ENCODE data around the gene RIMKLB. TPM values are rescaled to one million over a fixed set of nuclear protein-coding genes. Genes with fewer than 3 reads are reported as not detected.

Gene RIMKLB
- polyA plus RNA-seq, 3 donors, result 1.0 to 6.6 (median 1.2) TPM

DNA sequence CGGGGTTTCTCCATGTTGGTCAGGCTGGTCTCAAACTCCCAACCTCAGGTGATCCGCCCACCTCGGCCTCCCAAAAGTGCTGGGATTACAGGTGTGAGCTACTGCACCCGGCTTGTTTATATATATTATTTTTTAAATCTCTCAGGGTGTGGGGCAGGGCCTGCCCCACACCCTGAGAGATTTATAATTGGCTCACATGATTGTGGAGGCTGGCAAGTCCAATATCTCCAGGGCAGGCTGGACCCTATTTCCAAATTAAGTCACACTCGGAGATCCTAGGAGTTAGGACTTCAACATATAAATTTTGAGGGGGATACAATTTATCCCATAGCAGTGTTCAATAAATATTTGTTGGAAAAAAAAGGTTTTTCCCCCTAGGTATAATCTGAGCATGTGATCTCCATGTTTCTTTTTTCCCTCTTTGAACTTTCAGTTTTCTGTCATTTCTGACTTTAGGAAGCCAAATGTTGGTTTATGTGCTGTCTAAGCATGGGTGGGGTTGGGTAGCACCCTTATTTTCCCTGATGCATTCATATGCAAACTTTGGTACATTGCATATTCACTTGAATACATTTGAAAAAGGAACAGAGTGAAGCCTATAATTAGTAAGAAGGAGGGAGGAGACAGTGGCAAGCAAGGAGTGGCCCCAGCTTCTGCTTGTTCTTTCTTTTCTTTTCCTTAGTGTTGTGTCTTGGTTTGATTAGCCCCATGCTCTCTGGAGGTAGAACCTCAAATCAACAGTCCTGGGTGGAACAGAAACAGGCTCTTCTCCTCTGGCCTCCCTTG lies 116.0 kb downstream of the RIMKLB start:
- DNase-seq, result no peak
- Mint-ChIP-seq H3K27ac (no peak overlapping the region), H3K4me1 (peaks cover 16% of the 10 kb centered on the region), H3K9me3 (no peaks in the 10 kb centered on the region), H3K36me3 (no peaks in the 10 kb centered on the region), H3K27me3 (ENCODE audit: low read depth in 3 of 3) (peaks cover 0 to 5% (median 0%) of the 10 kb centered on the region in 3 donors), H3K4me3 (no peak overlapping the region)
- no peak overlapping the region for H3K9ac ChIP-seq (ENCODE audit: insufficient read depth, low read length, poor library complexity, severe bottlenecking)
- H4K20me1 ChIP-seq (ENCODE audit: insufficient read depth, low read length), result no peaks in the 10 kb centered on the region
- no peaks in the 10 kb centered on the region for H3K9me3 ChIP-seq (replicated peaks in 1 of 2; ENCODE audit: control insufficient read depth in 1 of 2, insufficient read depth in 1 of 2, low read length in 2 of 2)
- no peak overlapping the region for H3K4me2 ChIP-seq (replicated peaks; ENCODE audit: extremely low read depth, low read length, poor library complexity, severe bottlenecking)
- no peaks in the 10 kb centered on the region for H3K27me3 ChIP-seq (ENCODE audit: control insufficient read depth in 2 of 2, insufficient read depth in 2 of 2, low read length in 2 of 2)
- no peaks in the 10 kb centered on the region for H3K79me2 ChIP-seq (ENCODE audit: insufficient read depth, low read length)
- no peaks in the 10 kb centered on the region for H3K36me3 ChIP-seq (replicated peaks in 1 of 2; ENCODE audit: control insufficient read depth in 1 of 2, insufficient read depth in 2 of 2, low read length in 2 of 2)
- peaks cover 11 to 13% of the 10 kb centered on the region in 2 donors for H3K4me1 ChIP-seq (ENCODE audit: control insufficient read depth in 1 of 2, insufficient read depth in 2 of 2, low read length in 2 of 2)
- peak overlapping the region; percentile 48 for H2AFZ ChIP-seq (ENCODE audit: insufficient read depth, low read depth, low read length, poor library complexity, severe bottlenecking)
- WGBS (ENCODE audit: insufficient coverage), result no CpG with 5 or more reads among the region's 5 CpGs
- TF ChIP-seq, protein P1, sequence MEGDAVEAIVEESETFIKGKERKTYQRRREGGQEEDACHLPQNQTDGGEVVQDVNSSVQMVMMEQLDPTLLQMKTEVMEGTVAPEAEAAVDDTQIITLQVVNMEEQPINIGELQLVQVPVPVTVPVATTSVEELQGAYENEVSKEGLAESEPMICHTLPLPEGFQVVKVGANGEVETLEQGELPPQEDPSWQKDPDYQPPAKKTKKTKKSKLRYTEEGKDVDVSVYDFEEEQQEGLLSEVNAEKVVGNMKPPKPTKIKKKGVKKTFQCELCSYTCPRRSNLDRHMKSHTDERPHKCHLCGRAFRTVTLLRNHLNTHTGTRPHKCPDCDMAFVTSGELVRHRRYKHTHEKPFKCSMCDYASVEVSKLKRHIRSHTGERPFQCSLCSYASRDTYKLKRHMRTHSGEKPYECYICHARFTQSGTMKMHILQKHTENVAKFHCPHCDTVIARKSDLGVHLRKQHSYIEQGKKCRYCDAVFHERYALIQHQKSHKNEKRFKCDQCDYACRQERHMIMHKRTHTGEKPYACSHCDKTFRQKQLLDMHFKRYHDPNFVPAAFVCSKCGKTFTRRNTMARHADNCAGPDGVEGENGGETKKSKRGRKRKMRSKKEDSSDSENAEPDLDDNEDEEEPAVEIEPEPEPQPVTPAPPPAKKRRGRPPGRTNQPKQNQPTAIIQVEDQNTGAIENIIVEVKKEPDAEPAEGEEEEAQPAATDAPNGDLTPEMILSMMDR (IDR thresholded peaks at IDR 0.05), result no peak
- intact Hi-C loops (cut with micrococcal nuclease), result no loop called here
- no peak overlapping the region for H3K4me3 ChIP-seq (replicated peaks in 1 of 3; ENCODE audit: low read depth in 2 of 3, low read length in 3 of 3)
- H3K27ac ChIP-seq (ENCODE audit: low read depth in 1 of 2, low read length in 2 of 2), result no peak overlapping the region

DNA sequence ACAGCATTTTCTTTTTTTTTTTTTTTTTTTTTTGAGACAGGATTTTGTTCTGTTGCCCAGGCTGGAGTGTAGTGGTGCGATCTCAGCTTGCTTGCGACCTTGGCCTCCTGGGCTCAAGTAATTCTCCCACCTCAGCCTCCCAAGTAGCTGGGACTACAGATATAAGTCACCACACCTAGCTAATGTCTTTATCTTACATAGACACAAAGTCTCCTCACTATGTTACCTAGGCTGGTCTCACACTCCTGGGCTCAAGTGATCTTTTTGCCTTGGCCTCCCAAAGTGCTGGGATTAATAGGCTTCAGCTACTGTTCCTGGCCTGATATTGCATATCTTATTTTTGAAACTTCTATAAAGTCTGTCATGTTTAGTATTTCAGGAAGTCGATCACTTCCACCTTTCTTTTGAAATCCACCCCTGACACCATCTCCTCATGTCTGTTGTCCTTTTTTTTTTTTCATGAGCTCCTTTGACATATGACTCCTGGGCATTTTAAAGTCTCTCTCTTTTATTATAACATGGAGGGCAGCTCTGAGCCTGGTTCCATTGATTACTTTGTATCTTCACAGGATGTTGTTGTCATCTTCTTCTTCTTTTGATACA lies 118.8 kb downstream of the RIMKLB start:
- H3K9me3 Mint-ChIP-seq, result peaks cover 0 to 3% (median 0%) of the 10 kb centered on the region in 7 donors
- peaks cover 11 to 17% of the 10 kb centered on the region in 2 donors for H3K4me1 ChIP-seq (ENCODE audit: control insufficient read depth in 1 of 2, insufficient read depth in 2 of 2, low read length in 2 of 2)
- H3K36me3 Mint-ChIP-seq, result no peaks in the 10 kb centered on the region
- H3K36me3 ChIP-seq (replicated peaks in 1 of 2; ENCODE audit: control insufficient read depth in 1 of 2, insufficient read depth in 2 of 2, low read length in 2 of 2), result no peaks in the 10 kb centered on the region
- H3K4me1 Mint-ChIP-seq, result peaks cover 29% of the 10 kb centered on the region
- H3K4me3 Mint-ChIP-seq, result peak overlapping the region in 1 of 2 donors; percentile 3
- intact Hi-C loops (cut with micrococcal nuclease), result no loop called here
- no peaks in the 10 kb centered on the region for H4K20me1 ChIP-seq (ENCODE audit: insufficient read depth, low read length)
- no peak overlapping the region for H2AFZ ChIP-seq (ENCODE audit: insufficient read depth, low read depth, low read length, poor library complexity, severe bottlenecking)
- peak in 2 of 3 donors; percentile 2 to 13 for DNase-seq
- TF ChIP-seq, protein P1 (IDR thresholded peaks at IDR 0.05), result no peak
- H3K9ac ChIP-seq (ENCODE audit: insufficient read depth, low read length, poor library complexity, severe bottlenecking), result no peak overlapping the region
- no peak overlapping the region for H3K4me2 ChIP-seq (replicated peaks; ENCODE audit: extremely low read depth, low read length, poor library complexity, severe bottlenecking)
- H3K27ac Mint-ChIP-seq, result no peak overlapping the region
- peaks cover 0 to 5% (median 0%) of the 10 kb centered on the region in 3 donors for H3K27me3 Mint-ChIP-seq (ENCODE audit: low read depth in 3 of 3)
- no CpG with 5 or more reads among the region's 3 CpGs for WGBS (ENCODE audit: insufficient coverage)
- no peaks in the 10 kb centered on the region for H3K79me2 ChIP-seq (ENCODE audit: insufficient read depth, low read length)
- no peak overlapping the region for H3K4me3 ChIP-seq (replicated peaks in 1 of 3; ENCODE audit: low read depth in 2 of 3, low read length in 3 of 3)
- H3K9me3 ChIP-seq (replicated peaks in 1 of 2; ENCODE audit: control insufficient read depth in 1 of 2, insufficient read depth in 1 of 2, low read length in 2 of 2), result no peaks in the 10 kb centered on the region
- H3K27ac ChIP-seq (ENCODE audit: low read depth in 1 of 2, low read length in 2 of 2), result no peak overlapping the region
- H3K27me3 ChIP-seq (ENCODE audit: control insufficient read depth in 2 of 2, insufficient read depth in 2 of 2, low read length in 2 of 2), result no peaks in the 10 kb centered on the region

All from CD14-positive monocyte (primary cell).